ENCODE measurements around the gene GCLM.
"Not testable (repeated sequence)": the region's sequence is repeated elsewhere in the genome, so short reads cannot be mapped to it uniquely, and the experiment has no call there.

The GCLM gene

DNA sequence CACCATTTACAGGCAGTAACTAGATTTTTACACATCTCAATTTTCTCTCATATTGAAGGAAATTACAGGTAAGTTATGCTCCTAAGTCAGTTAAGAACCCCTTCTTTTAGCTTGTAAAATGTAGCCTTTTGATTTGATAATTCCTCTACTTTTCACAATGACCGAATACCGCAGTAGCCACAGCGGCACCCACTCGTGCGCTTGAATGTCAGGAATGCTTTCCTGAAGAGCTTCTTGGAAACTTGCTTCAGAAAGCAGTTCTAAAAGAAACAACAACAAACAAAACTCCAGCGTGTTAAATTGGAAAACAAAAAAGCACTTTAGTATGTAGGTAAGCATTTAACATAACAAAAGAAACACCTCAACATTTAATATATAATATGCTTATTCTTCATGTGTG lies 20.3 kb downstream of the GCLM start:
- no peak for DNase-seq (ENCODE audit: low read depth in 2 of 2)

DNA sequence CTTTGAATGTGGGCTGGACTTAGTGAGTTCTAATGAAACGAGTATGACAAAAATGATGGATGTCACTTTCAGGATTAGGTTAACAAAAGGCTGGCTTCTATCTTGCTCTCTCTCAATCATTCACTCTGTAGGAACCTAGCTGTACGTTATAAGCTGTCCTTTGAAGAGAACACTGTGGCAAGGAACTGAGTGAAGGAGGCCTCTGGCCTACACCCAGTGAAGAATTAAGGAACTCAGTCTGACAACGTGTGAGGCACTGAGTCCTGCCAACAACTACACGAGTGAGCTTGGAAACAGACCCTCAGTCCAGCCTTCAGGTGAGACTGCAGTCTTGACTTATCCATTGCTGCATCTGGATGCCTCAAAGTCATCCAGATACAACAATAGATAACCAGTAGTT lies 27.0 kb downstream of the GCLM start:
- no peak for DNase-seq (ENCODE audit: low read depth in 2 of 2)

GRCh38 chr1:93880731-93881130 lies 28.5 kb downstream of the GCLM start:
- no peak for DNase-seq (ENCODE audit: low read depth in 2 of 2)

DNA sequence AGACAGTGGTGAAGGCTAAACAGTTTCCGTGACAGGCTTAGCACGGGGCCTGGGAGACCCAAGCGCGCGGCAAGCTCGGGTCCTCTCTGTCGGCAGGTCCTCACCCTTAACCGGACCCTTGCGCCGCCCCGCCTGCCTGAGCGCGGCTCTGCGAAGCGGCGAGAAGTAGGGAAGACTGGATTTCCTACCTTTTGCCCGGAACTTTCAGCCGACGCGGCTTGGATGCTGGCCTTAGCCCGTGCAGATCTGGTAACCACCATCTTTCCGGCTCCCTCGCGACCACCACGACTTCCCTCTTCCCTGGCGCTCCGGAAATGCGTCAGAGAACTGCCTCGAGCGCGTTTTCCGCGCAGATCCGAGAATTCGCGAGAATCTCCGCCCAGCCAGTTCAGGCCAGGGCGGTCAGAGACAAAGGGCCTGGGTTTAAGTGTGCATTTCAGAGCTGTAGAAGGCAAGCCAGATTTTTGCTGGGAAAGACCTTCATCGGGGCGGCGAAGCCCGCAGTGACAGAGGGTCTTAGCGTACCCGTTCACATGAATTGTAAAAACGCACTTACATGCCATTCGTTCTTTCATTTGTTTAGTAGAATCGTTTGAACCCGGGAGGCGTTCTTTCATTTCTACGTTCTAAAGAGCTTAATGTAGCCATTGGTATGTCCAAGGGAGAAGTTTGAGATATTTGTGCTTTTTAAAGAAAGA lies 30.2 kb downstream of the GCLM start, which contains the start of gene DNTTIP2:
Gene DNTTIP2 (minus strand): TSS at position 318 of the 698 bp plus-strand sequence. CDS start 58 bp downstream, at position 260.
- DNase-seq (ENCODE audit: low read depth in 2 of 2): peak; percentile 78 to 83

- DNase-seq (ENCODE audit: low read depth in 2 of 2): no peak
Observed at GRCh38 chr1:93878501-93878888, 30.7 kb downstream of the GCLM start.

DNA sequence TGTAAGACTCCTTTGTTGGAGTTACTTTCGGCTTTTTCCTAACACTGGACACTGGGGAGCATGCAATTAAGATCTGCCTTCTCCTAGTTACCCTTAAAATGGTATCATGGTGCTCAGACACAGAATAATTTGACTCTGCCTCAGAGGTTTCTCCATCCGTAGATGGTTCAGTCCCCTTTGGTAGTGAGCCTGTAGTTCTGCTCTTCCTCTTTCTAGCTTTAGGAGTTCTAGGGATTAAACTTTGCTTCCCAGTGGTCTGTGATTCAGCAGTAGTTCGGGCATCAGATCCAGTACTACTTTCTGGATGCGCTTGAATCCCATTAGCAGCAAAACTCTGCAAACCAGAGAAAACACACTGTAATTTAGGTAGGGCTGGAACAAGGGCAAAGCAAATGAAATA lies 31.7 kb downstream of the GCLM start:
- no peak for DNase-seq (ENCODE audit: low read depth in 2 of 2)

- DNase-seq (ENCODE audit: low read depth in 2 of 2): no peak
Observed at GRCh38 chr1:93876244-93876643, 33.0 kb downstream of the GCLM start.

- no peak for DNase-seq (ENCODE audit: low read depth in 2 of 2)
Observed at GRCh38 chr1:93874025-93874651, 35.1 kb downstream of the GCLM start.

DNA sequence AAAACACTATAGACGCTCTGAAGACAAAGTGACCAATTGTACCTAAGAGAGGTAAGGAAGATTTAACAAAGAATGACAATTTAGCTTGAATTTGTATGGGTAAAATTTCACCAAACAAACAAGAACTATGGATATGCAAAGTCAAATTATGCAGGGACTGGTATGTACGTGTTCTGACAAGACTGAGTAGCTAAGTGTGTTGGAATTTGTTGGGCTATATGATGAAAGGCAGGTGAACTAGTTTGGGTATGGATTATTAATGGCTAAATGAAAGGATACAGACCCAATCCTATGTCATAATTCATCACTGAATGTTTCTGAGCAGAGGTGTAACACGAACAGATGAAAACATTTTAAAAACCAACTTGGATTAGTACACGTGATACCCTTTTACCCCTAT lies 37.9 kb downstream of the GCLM start:
- no peak for DNase-seq (ENCODE audit: low read depth in 2 of 2)

- DNase-seq (ENCODE audit: low read depth in 2 of 2): no peak
Observed at GRCh38 chr1:93869653-93870052, 39.6 kb downstream of the GCLM start.

GRCh38 chr1:93868492-93868891 lies 40.7 kb downstream of the GCLM start:
- DNase-seq (ENCODE audit: low read depth in 2 of 2): not testable (repeated sequence)

DNA sequence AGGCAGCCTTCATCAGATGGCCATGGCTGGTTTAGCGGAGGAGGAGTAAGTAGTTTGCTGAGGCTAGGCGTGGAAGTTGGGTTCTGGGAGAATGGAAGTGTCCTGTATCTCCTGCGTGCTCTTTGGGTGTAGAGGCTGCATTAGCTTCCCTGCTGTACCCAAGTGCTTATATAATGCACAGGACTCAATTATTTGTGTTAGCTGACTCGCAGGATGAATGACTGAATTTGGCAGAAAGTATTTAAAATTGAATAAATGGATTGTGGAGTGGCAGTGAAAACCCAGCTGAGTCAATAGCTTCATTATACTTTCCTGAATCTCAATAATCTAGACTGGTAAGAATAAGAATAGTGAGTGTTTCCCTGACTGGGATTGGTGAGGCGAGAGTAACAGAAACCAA lies 44.0 kb downstream of the GCLM start:
- DNase-seq (ENCODE audit: low read depth in 2 of 2): no peak

- DNase-seq (ENCODE audit: low read depth in 2 of 2): no peak
Observed at GRCh38 chr1:93864175-93864574, 45.1 kb downstream of the GCLM start.

GRCh38 chr1:93857653-93858052 lies 51.6 kb downstream of the GCLM start:
- DNase-seq (ENCODE audit: low read depth in 2 of 2): not testable (repeated sequence)

DNA sequence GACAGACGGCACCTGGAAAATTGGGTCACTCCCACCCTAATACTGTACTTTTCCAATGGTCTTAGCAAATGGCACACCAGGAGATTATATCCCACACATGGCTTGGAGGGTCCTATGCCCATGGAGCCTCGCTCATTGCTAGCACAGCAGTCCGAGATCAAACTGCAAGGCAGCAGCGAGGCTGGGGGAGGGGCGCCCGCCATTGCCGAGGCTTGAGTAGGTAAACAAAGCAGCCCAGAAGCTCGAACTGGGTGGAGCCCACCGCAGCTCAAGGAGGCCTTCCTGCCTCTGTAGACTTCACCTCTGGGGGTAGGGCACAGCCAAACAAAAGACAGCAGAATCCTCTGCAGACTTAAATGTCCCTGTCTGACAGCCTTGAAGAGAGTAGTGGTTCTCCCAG lies 53.2 kb downstream of the GCLM start:
- not testable (repeated sequence) for DNase-seq (ENCODE audit: low read depth in 2 of 2)

- DNase-seq (ENCODE audit: low read depth in 2 of 2): no peak
Observed at GRCh38 chr1:93853940-93854339, 55.3 kb downstream of the GCLM start.

- no peak for DNase-seq (ENCODE audit: low read depth in 2 of 2)
Observed at GRCh38 chr1:93851878-93852277, 57.4 kb downstream of the GCLM start.

DNA sequence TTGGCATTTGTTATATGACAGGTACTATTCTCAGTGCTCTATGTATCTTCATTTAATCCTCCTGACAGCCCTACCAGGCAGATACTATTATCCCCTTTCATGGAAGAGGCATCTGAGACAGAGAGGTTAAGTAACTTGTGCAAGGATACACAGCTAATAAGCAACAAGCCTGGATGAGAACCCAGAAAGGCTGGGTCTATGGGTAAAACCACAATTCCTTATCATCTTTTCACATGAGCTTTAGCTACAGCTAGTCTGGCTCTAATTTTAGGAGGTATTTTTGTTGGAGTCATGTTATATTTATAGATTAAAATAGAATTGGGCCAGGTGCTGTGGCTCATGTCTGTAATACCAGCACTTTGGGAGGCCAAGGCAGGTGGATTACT lies 57.9 kb downstream of the GCLM start:
- no peak for DNase-seq (ENCODE audit: low read depth in 2 of 2)

- not testable (repeated sequence) for DNase-seq (ENCODE audit: low read depth in 2 of 2)
Observed at GRCh38 chr1:93850687-93851326, 58.4 kb downstream of the GCLM start.

DNA sequence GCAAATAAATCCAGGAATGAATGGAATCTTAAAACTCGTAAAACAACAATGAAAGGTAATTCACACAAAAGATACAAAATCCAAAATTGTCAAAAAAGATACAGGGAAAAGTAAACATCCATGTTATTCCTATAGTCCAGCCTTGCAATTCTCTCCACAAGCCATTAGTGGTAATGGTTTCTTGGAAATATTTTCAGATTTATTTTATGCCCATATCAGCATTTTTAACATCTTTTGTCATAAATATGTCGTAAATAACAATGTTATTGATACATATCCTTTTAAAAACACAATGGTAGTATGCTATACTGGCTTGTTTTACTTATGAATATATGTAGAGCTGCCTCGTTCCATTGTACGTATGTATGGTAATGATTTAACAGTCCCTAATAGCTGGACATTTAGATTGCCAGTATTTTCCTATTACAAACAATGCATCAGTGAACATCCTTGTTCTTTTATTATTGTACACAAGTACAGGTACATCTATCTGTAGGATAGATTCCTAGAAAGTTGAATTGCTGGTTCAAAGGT lies 60.8 kb downstream of the GCLM start:
- no peak for DNase-seq (ENCODE audit: low read depth in 2 of 2)

DNA sequence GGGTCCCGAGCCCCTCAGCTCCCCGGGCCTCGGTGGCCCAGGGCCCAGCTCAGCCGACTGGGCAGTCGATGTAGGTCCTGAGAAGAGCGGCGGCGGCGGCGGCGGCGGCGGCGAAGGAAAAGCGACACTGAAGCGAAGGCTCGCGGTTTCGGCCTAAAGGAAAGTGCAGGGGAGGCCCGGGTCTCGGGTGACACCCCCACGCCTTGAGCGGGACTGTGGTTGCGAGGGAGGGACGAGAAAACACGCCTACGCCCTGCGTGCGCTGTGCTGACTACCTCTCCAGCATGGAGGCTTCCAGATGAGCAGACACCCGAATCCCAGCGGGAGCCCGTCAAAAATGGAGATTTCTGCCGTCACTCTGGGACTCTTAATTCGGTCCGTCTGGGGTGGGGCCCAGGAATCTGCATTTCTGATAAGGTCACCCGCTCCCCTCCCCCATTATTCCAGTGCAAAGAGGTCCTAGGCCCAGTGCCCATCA lies 61.4 kb downstream of the GCLM start:
- peak in 1 of 2 experiments; percentile 38 for DNase-seq (ENCODE audit: low read depth in 2 of 2)

DNA sequence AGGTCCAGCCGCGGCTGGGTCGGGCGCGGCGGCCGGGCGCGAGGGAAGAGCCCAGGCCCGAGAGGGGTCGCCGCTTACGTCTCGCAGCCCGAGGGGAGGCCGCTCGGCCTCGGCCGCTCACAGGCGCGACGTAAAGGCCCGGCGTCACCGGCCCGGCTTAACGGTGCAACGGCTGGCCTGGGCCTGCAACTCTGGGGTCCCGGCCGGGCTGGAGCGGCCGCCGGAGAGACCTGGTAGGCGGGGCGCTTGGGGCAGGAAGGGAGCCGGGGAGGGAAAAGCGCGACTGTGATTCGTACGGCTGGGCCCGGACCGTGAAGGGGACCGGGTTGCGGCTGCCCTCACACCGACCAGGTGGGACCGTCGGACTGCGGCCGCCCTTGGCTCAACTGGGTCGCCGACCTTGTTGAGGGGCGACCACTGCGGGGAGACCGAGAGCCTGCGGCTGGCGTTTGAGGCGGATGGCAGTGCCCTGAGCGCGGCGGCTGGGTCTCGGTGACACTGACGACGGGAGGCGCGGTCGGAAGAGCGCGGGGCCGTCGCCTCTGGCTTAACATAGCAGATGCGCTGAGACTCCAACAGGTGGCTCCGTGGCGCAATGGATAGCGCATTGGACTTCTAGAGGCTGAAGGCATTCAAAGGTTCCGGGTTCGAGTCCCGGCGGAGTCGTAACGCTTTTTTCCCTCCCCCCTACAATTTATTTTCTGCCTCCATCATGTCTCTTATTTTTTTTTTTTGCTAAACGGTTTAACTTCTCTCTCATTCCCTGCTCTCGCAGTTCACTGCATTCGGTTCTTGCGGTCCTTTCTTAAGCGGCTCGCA lies 62.0 kb downstream of the GCLM start:
- DNase-seq (ENCODE audit: low read depth in 2 of 2): peak; percentile 74 to 75
